CD4-positive, CD25-positive, alpha-beta regulatory T cell (primary cell): ENCODE measurements around the gene TARS3. TPM values are rescaled to one million over a fixed set of nuclear protein-coding genes. Genes with fewer than 3 reads are reported as not detected.
"Not testable (repeated sequence)": the region's sequence is repeated elsewhere in the genome, so short reads cannot be mapped to it uniquely, and the experiment has no call there.

ENCODE experiments used
- ATAC-seq, 2 donors: fragments of 150-1000 bp; cut with Tn5 transposase; one replicate each; pipeline ENCODE4 v1.10.0; 2021; ENCODE audit warnings: low read depth in 2 of 2, moderate number of reproducible peaks in 2 of 2, moderate library complexity in 1 of 2
- DNase-seq, 3 donors: peaks; one replicate each; pipeline versions ENCODE4 v3.0.0 to v3.0.0-alpha.2; 2012 to 2022; ENCODE audit warnings: mixed read lengths in 1 of 3
- H3K27ac ChIP-seq: one replicate; pipeline ENCODE4 v1.7.0; 2013; ENCODE audit warnings: mild to moderate bottlenecking, low read length; ENCODE audit not compliant: insufficient read depth, poor library complexity, severe bottlenecking
- H3K27me3 ChIP-seq: one replicate; pipeline ENCODE4 v1.7.0; 2013; ENCODE audit warnings: low read length; ENCODE audit not compliant: control insufficient read depth, insufficient read depth
- H3K36me3 ChIP-seq: one replicate; pipeline ENCODE4 v1.7.0; 2013; ENCODE audit warnings: mild to moderate bottlenecking, low read length, moderate library complexity; ENCODE audit not compliant: control insufficient read depth, insufficient read depth
- H3K4me1 ChIP-seq: 2 replicates; pipeline ENCODE4 v1.7.0; 2013; ENCODE audit warnings: mild to moderate bottlenecking, low read length; ENCODE audit not compliant: insufficient read depth, control insufficient read depth, poor library complexity, severe bottlenecking
- H3K4me3 ChIP-seq: one replicate; pipeline ENCODE4 v1.7.0; 2013; ENCODE audit warnings: low read depth, mild to moderate bottlenecking, low read length, moderate library complexity
- H3K9me3 ChIP-seq, 2 experiments: 1 replicate in 1 of 2; 2 replicates in 1 of 2; pipeline ENCODE4 v1.7.0; 2013; ENCODE audit warnings: low read length in 2 of 2, mild to moderate bottlenecking in 1 of 2, moderate library complexity in 1 of 2; ENCODE audit not compliant: control insufficient read depth in 2 of 2
- H3K27ac Mint-ChIP-seq, 3 donors: one replicate each; pipeline ENCODE4 v1.8.0; 2020 to 2022; ENCODE audit warnings: mild to moderate bottlenecking in 3 of 3, mixed read lengths in 3 of 3, moderate library complexity in 2 of 3
- H3K27me3 Mint-ChIP-seq: one replicate; pipeline ENCODE4 v1.8.0; 2022; ENCODE audit warnings: mild to moderate bottlenecking, mixed read lengths
- H3K36me3 Mint-ChIP-seq: one replicate; pipeline ENCODE4 v1.8.0; 2020; ENCODE audit warnings: mixed read lengths
- H3K4me1 Mint-ChIP-seq, 4 donors: one replicate each; pipeline ENCODE4 v1.8.0; 2020 to 2022; ENCODE audit warnings: mixed read lengths in 4 of 4, mild to moderate bottlenecking in 1 of 4
- H3K4me3 Mint-ChIP-seq, 4 donors: one replicate each; pipeline ENCODE4 v1.8.0; 2020 to 2022; ENCODE audit warnings: mild to moderate bottlenecking in 4 of 4, mixed read lengths in 4 of 4, moderate library complexity in 3 of 4
- H3K9me3 Mint-ChIP-seq, 7 donors: one replicate each; pipeline ENCODE4 v1.8.0; 2020 to 2022; ENCODE audit warnings: mixed read lengths in 7 of 7, mild to moderate bottlenecking in 3 of 7, moderate library complexity in 2 of 7
- polyA plus RNA-seq, 4 donors: library from polyadenylated mRNA; unstranded; fragments of 300-500 nt; fragmentation: Illumina TruSeq; gene quantifications; one replicate each; pipeline ENCODE4 v1.2.3, GENCODE V29; 2021
- total RNA-seq: library from RNA; stranded (reverse); gene quantifications from one replicate; pipeline ENCODE4 v1.2.3, GENCODE V29; 2022

Gene TARS3
- total and polyA plus RNA-seq, 5 donors from 2014 or later: 6.5 to 15.9 (median 9.1) TPM

- Histone ChIP-seq H3K27ac (no peak overlapping the region), H3K36me3 (peaks cover 13% of the 10 kb centered on the region), H3K4me3 (no peak overlapping the region), H3K9me3 (no peaks in the 10 kb centered on the region), H3K27me3 (no peaks in the 10 kb centered on the region), H3K4me1 (no peaks in the 10 kb centered on the region)
- DNase-seq: no peak
- no peak overlapping the region for H3K4me3 Mint-ChIP-seq
- H3K9me3 Mint-ChIP-seq: peaks cover 0 to 1% (median 0%) of the 10 kb centered on the region in 7 donors
- peaks cover 24% of the 10 kb centered on the region for H3K36me3 Mint-ChIP-seq
- H3K4me1 Mint-ChIP-seq: peaks cover 0 to 5% (median 1%) of the 10 kb centered on the region in 4 donors
- ATAC-seq: no peak
- no peak overlapping the region for H3K27ac Mint-ChIP-seq
- H3K27me3 Mint-ChIP-seq: no peaks in the 10 kb centered on the region
Observed at GRCh38 chr15:101664303-101664913, 59.9 kb downstream of the TARS3 start.

DNA sequence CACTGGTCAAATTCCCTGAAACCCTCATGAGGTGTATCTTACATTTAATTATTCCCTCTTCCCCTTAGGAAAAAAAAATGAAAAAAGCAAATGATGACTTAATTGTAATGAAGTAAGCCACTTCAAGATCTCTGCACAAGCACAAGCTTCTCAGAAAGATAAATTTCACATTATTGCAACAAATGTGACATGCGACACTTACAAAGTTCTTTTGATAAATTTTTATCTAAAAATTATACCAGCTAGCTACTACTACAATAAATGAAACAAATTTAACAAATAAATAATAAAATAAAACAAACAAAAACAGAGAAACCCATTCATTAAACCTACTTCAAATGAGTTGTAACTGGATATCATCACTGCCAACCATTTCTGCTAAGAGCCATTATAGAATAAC is 62.1 kb downstream of the TARS3 start:
- DNase-seq (no peak), ATAC-seq (no peak)
- Mint-ChIP-seq H3K4me3 (no peak overlapping the region), H3K9me3 (no peaks in the 10 kb centered on the region), H3K36me3 (peaks cover 15% of the 10 kb centered on the region), H3K27me3 (no peaks in the 10 kb centered on the region), H3K27ac (no peak overlapping the region), H3K4me1 (peaks cover 0 to 5% (median 1%) of the 10 kb centered on the region in 4 donors)
- H3K36me3 ChIP-seq: peaks cover 15% of the 10 kb centered on the region
- H3K27ac ChIP-seq: no peak overlapping the region
- H3K9me3 ChIP-seq: no peaks in the 10 kb centered on the region
- H3K4me3 ChIP-seq: no peak overlapping the region
- H3K4me1 ChIP-seq: no peaks in the 10 kb centered on the region
- H3K27me3 ChIP-seq: no peaks in the 10 kb centered on the region

DNA sequence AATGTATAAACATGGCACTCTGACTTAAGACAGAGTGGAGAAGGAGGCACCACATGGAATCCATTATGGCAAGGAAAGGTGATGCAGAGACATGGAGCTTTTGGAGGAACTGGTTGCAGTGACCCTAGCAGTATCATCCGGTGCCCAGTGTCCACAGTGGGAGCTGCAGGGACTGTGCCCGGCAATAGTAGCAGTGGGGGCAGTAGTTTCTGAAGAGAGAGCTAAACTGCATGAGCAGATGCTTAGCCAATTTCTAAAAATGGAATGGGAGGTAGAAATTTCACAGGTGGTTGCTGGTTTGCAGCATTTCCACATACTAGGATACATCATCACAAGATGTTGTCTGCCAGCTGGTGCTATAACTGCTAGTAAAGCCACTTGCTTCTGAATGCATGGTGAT is 64.3 kb downstream of the TARS3 start:
- Histone ChIP-seq H3K4me3 (no peak overlapping the region), H3K36me3 (peaks cover 21% of the 10 kb centered on the region), H3K9me3 (no peaks in the 10 kb centered on the region), H3K27me3 (no peaks in the 10 kb centered on the region), H3K4me1 (no peaks in the 10 kb centered on the region), H3K27ac (no peak overlapping the region)
- Mint-ChIP-seq H3K27me3 (no peaks in the 10 kb centered on the region), H3K4me3 (no peak overlapping the region), H3K36me3 (peaks cover 13% of the 10 kb centered on the region), H3K27ac (peak overlapping the region in 1 of 3 donors; percentile 65), H3K4me1 (peaks cover 0 to 5% (median under 1%) of the 10 kb centered on the region in 4 donors), H3K9me3 (no peaks in the 10 kb centered on the region)
- DNase-seq (no peak), ATAC-seq (no peak)

GRCh38 chr15:101657968-101658784 is 66.1 kb downstream of the TARS3 start:
- H3K9me3 ChIP-seq: no peaks in the 10 kb centered on the region
- H3K4me3 ChIP-seq: no peak overlapping the region
- H3K4me1 ChIP-seq: peaks cover under 1% of the 10 kb centered on the region
- no peaks in the 10 kb centered on the region for H3K27me3 ChIP-seq
- Mint-ChIP-seq H3K27ac (no peak overlapping the region), H3K9me3 (no peaks in the 10 kb centered on the region), H3K4me1 (peaks cover 0 to 11% (median 4%) of the 10 kb centered on the region in 4 donors), H3K36me3 (peaks cover 13% of the 10 kb centered on the region), H3K27me3 (no peaks in the 10 kb centered on the region), H3K4me3 (no peak overlapping the region)
- H3K27ac ChIP-seq: no peak overlapping the region
- DNase-seq: no peak
- H3K36me3 ChIP-seq: peaks cover 21% of the 10 kb centered on the region
- ATAC-seq: no peak

GRCh38 chr15:101657171-101657570 is 67.1 kb downstream of the TARS3 start:
- DNase-seq (no peak), ATAC-seq (no peak)
- no peak overlapping the region for H3K4me3 ChIP-seq
- Mint-ChIP-seq H3K4me1 (peaks cover 0 to 16% (median 4%) of the 10 kb centered on the region in 4 donors), H3K27me3 (no peaks in the 10 kb centered on the region), H3K9me3 (no peaks in the 10 kb centered on the region), H3K27ac (no peak overlapping the region), H3K4me3 (no peak overlapping the region), H3K36me3 (peaks cover 13% of the 10 kb centered on the region)
- peaks cover 18% of the 10 kb centered on the region for H3K36me3 ChIP-seq
- no peaks in the 10 kb centered on the region for H3K9me3 ChIP-seq
- H3K4me1 ChIP-seq: peaks cover 8% of the 10 kb centered on the region
- no peak overlapping the region for H3K27ac ChIP-seq
- H3K27me3 ChIP-seq: no peaks in the 10 kb centered on the region

GRCh38 chr15:101654624-101655337 is 69.5 kb downstream of the TARS3 start:
- H3K36me3 Mint-ChIP-seq, H3K4me3 ChIP-seq, H3K27me3 Mint-ChIP-seq, H3K27ac ChIP-seq, ATAC-seq, H3K9me3 ChIP-seq, H3K9me3 Mint-ChIP-seq, H3K27me3 ChIP-seq: not testable (repeated sequence)
- DNase-seq: peak in 1 of 3 donors; percentile 48
- Histone ChIP-seq H3K4me1 (peaks cover 28% of the 10 kb centered on the region), H3K36me3 (peaks cover 18% of the 10 kb centered on the region)
- Mint-ChIP-seq H3K27ac (peak overlapping the region; percentile 26 to 80 (median 52)), H3K4me3 (peak overlapping the region; percentile 21 to 81 (median 68)), H3K4me1 (peaks cover 12 to 36% (median 17%) of the 10 kb centered on the region in 4 donors)

DNA sequence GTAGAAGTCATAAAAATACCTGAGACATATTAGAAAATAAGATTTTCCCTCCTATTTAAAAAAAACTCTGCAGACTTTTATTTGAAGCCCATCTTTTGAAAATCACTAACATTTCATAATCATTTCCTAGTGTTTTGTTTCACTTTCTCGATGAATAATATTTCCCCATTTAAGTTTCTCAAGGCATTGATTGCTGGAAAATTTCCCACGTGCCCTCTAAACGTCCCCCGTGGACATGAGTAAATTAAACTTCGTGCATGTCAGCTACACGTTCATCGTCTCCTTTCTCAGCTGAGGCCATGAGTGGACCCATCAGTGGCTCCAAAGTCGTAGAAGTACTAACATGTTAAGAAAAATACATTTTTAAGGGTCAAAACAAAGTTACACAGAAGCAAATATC is 70.1 kb downstream of the TARS3 start:
- Mint-ChIP-seq H3K27ac (peak overlapping the region; percentile 2 to 80 (median 52)), H3K4me1 (peaks cover 18 to 42% (median 23%) of the 10 kb centered on the region in 4 donors), H3K9me3 (no peaks in the 10 kb centered on the region), H3K36me3 (peaks cover 12% of the 10 kb centered on the region), H3K27me3 (no peaks in the 10 kb centered on the region), H3K4me3 (peak overlapping the region; percentile 38 to 81 (median 68))
- H3K36me3 ChIP-seq: peaks cover 17% of the 10 kb centered on the region
- no peaks in the 10 kb centered on the region for H3K27me3 ChIP-seq
- H3K4me1 ChIP-seq: peaks cover 34% of the 10 kb centered on the region
- H3K27ac ChIP-seq: no peak overlapping the region
- DNase-seq (no peak), ATAC-seq (no peak)
- no peak overlapping the region for H3K4me3 ChIP-seq
- no peaks in the 10 kb centered on the region for H3K9me3 ChIP-seq
